Stomach (tissue), 9 donors: ENCODE data around the gene AKAP7. TPM values are rescaled to one million over a fixed set of nuclear protein-coding genes. Genes with fewer than 3 reads are reported as not detected.

Experiments used
- DNase-seq, 2 donors: peaks; one replicate each; pipeline versions ENCODE4 v3.0.0 to v3.0.0-alpha.2; 2013 to 2019
- H3K27ac ChIP-seq, 5 donors: fragments of 200-600 bp in 4 of 5; sonication (generic) in 4 of 5; one replicate each; pipeline ENCODE4 v1.5.1; 2013 to 2019; ENCODE audit warnings: mild to moderate bottlenecking in 1 of 5, moderate library complexity in 1 of 5
- H3K27me3 ChIP-seq, 3 donors: fragments of 200-600 bp; sonication (generic); one replicate each; pipeline ENCODE4 v1.5.1; 2017 to 2019; ENCODE audit warnings: mixed run types in 1 of 3
- H3K36me3 ChIP-seq, 4 donors: fragments of 200-600 bp; sonication (generic); 1 replicate in 3 of 4; 2 replicates in 1 of 4; pipeline ENCODE4 v1.5.1; 2016 to 2019
- H3K4me1 ChIP-seq, 4 donors: fragments of 200-600 bp; sonication (generic); one replicate each; pipeline ENCODE4 v1.5.1; 2016 to 2019
- H3K4me3 ChIP-seq, 4 donors: fragments of 200-600 bp; sonication (generic) in 3 of 4; one replicate each; pipeline ENCODE4 v1.5.1; 2016 to 2019; ENCODE audit warnings: mild to moderate bottlenecking in 1 of 4
- H3K9me3 ChIP-seq, 4 donors: fragments of 200-600 bp; sonication (generic); one replicate each; pipeline ENCODE4 v1.5.1; 2016 to 2019
- EP300 ChIP-seq: sonication (generic); formaldehyde crosslinking; IDR thresholded peaks from one replicate; pipeline ENCODE4 v1.6.1; 2017; ENCODE audit warnings: antibody characterized with exemption
- POLR2A ChIP-seq, 4 donors: fragments of 450-650 bp; IDR thresholded peaks; one replicate each; pipeline ENCODE4 v1.6.1; 2016; ENCODE audit warnings: antibody characterized with exemption in 4 of 4, control low read depth in 2 of 4, mild to moderate bottlenecking in 1 of 4, moderate library complexity in 1 of 4
- POLR2AphosphoS5 ChIP-seq, 3 donors: sonication (generic); formaldehyde crosslinking; IDR thresholded peaks; one replicate each; pipeline ENCODE4 v1.6.1; 2016; ENCODE audit warnings: antibody characterized with exemption in 3 of 3
- WGBS, 5 donors: extraction: QIAGEN DNeasy Blood & Tissue Kit in 3 of 5; methylation state at CpG; one replicate each; pipeline versions ENCODE4 v1.1.5 to v1.1.7; 2013 to 2018; 5-methylcytosine and 5-hydroxymethylcytosine counted together
- intact Hi-C: fragments of 100-400 bp; cut with DNase I; formaldehyde crosslinking; loops from one replicate; pipeline ENCODE4 v1.15.1; 2023; ENCODE audit warnings: low total_unique reads
- polyA plus RNA-seq, 3 donors: library from polyadenylated mRNA; stranded (reverse); fragments of 200-250 nt; gene quantifications; one replicate each; pipeline ENCODE4 v1.2.3, GENCODE V29; 2013
- total RNA-seq, 5 donors: library from RNA; depleted of rRNA; stranded (reverse); fragments of >200 nt; gene quantifications; one replicate each; pipeline versions ENCODE4 v1.1.0 to v1.2.3, GENCODE V29; 2014 to 2016
- TF ChIP-seq, protein P1 (sequence below), 7 experiments: fragments of 450-650 bp in 4 of 7; fragments of 200-600 bp in 3 of 7; sonication (generic) in 3 of 7; IDR thresholded peaks; one replicate each; pipeline ENCODE4 v1.5.1; 2016 to 2019; ENCODE audit warnings: antibody characterized with exemption in 7 of 7, control low read depth in 2 of 7, mild to moderate bottlenecking in 1 of 7
- donor health status: healthy with polysubstance abuse.
- donor health status: Bipolar disorder and iron deficiency.
- donor health status: healthy.

Gene AKAP7
- total and polyA plus RNA-seq, 8 donors: 1.3 to 59.5 (median 4.6) TPM

DNA sequence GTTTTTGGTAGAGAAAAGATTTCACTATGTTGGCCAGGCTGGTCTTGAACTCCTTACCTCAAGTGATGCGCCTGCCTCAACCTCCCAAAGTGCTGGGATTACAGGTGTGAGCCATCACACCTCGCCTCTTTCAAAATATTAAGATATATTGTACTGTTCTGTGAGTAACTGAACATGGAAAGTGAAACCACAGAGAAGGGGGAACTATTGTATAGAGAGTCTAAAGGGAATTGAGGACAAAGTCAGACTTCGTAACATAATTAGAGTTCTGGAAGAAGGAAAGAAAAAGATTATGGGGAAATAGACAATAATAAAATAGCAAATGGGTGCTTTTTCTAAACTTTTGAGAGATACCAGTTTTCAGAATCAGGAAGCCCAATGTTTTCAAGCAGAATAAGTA, 17.4 kb upstream of the AKAP7 start:
- Histone ChIP-seq H3K27ac (no peak overlapping the region), H3K36me3 (no peaks in the 10 kb centered on the region), H3K9me3 (no peaks in the 10 kb centered on the region), H3K4me3 (no peak overlapping the region), H3K27me3 (no peaks in the 10 kb centered on the region), H3K4me1 (peaks cover 0 to 6% (median 2%) of the 10 kb centered on the region in 4 donors)
- intact Hi-C loops: loop anchor here (5.0 kb wide), 1 partner anchor 236 kb away; no protein-coding TSS in a partner anchor
- no peak for TF ChIP-seq POLR2A (IDR thresholded peaks at IDR 0.05)
- 81 to 92% (median 86%) methylated on average over 3 of the region's 3 CpGs for WGBS, 5 donors
- DNase-seq: no peak

DNA sequence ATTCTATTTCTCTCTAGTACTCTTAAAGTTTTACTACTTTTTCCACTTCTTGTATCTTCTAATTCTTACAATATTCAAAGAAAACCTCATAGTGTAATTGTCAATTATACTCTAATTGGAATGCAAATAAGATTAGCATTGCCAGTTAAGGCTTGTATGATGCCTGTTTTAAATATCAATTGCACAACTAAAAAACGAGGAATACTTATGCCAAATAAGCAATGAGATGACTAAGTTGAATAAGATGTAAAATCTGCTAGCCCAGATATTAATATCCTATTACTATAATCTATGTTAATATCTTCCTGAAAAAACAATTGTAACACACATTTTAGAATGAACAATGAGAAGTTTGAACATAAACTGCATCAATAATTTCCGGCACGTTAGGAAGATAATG, 13.3 kb upstream of the AKAP7 start:
- intact Hi-C loops: no loop called here
- no peaks in the 10 kb centered on the region for H3K36me3 ChIP-seq
- H3K27ac ChIP-seq: no peak overlapping the region
- H3K4me1 ChIP-seq: no peaks in the 10 kb centered on the region
- TF ChIP-seq, protein P1, sequence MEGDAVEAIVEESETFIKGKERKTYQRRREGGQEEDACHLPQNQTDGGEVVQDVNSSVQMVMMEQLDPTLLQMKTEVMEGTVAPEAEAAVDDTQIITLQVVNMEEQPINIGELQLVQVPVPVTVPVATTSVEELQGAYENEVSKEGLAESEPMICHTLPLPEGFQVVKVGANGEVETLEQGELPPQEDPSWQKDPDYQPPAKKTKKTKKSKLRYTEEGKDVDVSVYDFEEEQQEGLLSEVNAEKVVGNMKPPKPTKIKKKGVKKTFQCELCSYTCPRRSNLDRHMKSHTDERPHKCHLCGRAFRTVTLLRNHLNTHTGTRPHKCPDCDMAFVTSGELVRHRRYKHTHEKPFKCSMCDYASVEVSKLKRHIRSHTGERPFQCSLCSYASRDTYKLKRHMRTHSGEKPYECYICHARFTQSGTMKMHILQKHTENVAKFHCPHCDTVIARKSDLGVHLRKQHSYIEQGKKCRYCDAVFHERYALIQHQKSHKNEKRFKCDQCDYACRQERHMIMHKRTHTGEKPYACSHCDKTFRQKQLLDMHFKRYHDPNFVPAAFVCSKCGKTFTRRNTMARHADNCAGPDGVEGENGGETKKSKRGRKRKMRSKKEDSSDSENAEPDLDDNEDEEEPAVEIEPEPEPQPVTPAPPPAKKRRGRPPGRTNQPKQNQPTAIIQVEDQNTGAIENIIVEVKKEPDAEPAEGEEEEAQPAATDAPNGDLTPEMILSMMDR (IDR thresholded peaks at IDR 0.05): no peak
- no peak for TF ChIP-seq EP300
- TF ChIP-seq POLR2AphosphoS5 (IDR thresholded peaks at IDR 0.05): no peak
- no peak for TF ChIP-seq POLR2A (IDR thresholded peaks at IDR 0.05)
- H3K9me3 ChIP-seq: no peaks in the 10 kb centered on the region
- no peak for DNase-seq
- H3K4me3 ChIP-seq: no peak overlapping the region
- WGBS, 5 donors: 28 to 53% (median 47%) methylated on average over 3 of the region's 3 CpGs
- no peaks in the 10 kb centered on the region for H3K27me3 ChIP-seq

DNA sequence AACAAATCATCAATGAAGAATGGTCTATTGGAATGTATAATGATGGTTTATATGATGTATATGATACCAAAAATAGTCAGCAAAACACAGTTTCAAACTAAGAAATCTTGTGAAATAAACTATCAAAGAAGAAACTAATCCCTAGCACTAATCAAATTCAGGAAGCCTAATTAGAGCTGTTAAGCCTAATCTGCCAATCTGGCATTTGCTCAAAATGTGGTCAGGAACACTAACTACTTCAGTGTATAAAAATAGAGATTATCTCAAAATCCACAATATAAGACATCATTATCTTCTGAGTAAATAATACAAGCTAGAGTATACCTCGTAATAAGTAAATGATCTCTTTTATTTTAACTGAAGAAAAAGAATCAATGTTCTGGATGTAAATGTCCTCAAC, 12.8 kb upstream of the AKAP7 start:
- no peaks in the 10 kb centered on the region for H3K9me3 ChIP-seq
- H3K36me3 ChIP-seq: no peaks in the 10 kb centered on the region
- H3K27ac ChIP-seq: no peak overlapping the region
- WGBS, 5 donors: 16 to 35% (median 24%) methylated on average over 1 of the region's 1 CpG
- intact Hi-C loops: no loop called here
- TF ChIP-seq POLR2A (IDR thresholded peaks at IDR 0.05) (no peak), POLR2AphosphoS5 (IDR thresholded peaks at IDR 0.05) (no peak), EP300 (no peak)
- TF ChIP-seq, protein P1 (IDR thresholded peaks at IDR 0.05): no peak
- H3K4me3 ChIP-seq: no peak overlapping the region
- H3K4me1 ChIP-seq: no peaks in the 10 kb centered on the region
- H3K27me3 ChIP-seq: no peaks in the 10 kb centered on the region
- DNase-seq: no peak

DNA sequence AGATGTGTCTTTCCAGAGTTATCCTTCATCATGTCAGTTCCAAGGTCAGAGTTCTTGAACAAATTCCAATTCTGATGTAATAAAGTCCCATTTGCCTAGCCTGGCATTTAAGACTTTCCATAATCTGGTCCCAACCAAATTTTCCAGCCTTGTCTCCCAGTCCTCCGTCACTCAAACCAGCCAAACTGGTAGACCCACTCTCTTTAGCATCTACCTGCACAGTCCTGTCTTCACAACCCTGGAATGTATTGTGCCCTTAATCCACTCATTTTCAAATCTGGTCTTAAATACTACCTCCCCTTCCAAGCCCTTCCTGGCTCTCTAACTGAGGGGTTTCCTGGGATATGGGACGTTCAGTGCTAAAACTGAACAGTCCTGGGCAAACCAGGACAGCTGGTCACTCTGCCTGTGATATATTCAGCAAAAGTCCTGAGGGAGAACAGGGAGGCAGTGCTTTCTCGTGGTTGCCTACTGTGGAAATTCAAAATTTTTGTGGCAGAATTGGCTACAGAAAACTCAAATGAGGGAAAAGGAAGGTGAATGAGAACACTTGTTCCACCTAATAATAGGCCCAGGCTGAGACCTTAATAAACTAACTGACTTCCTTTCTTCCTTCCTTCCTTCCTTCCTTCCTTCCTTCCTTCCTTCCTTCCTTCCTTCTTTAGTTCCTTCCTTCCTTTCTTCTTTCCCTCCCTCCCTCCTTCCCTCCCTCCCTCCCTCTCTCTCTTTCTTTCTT, 10.8 kb upstream of the AKAP7 start:
- DNase-seq: peak in 1 of 2 donors; percentile 17
- 44 to 80% (median 60%) methylated on average over 3 of the region's 3 CpGs for WGBS, 5 donors
- TF ChIP-seq POLR2A (IDR thresholded peaks at IDR 0.05): no peak
- no peak for TF ChIP-seq EP300
- TF ChIP-seq, protein P1 (IDR thresholded peaks at IDR 0.05): no peak
- no peak for TF ChIP-seq POLR2AphosphoS5 (IDR thresholded peaks at IDR 0.05)
- Histone ChIP-seq H3K4me1 (no peaks in the 10 kb centered on the region), H3K27me3 (no peaks in the 10 kb centered on the region), H3K9me3 (no peaks in the 10 kb centered on the region), H3K4me3 (no peak overlapping the region), H3K36me3 (no peaks in the 10 kb centered on the region), H3K27ac (no peak overlapping the region)
- intact Hi-C loops: no loop called here

DNA sequence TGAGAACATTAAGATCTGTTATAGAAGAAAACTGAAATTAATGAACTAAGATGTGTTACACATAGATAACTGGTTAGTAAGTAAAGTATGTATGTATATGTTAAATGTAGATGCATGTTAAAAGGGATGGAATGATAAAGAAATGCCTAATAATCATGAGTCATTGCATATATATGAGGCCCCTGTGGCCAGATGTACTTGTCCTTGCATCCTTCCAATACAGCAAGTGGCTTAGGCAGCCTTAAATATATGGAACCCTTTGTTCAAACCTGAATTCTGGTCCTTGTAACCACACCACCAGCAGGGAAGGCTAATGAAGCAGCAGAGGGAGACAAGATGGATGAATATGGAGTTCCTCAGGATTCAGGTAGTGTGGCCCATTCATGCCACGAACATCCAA, 9.8 kb upstream of the AKAP7 start:
- no peak overlapping the region for H3K27ac ChIP-seq
- intact Hi-C loops: no loop called here
- DNase-seq: no peak
- TF ChIP-seq EP300: no peak
- no peak for TF ChIP-seq POLR2A (IDR thresholded peaks at IDR 0.05)
- 87 to 98% (median 96%) methylated on average over 1 of the region's 1 CpG for WGBS, 5 donors
- H3K4me1 ChIP-seq: no peaks in the 10 kb centered on the region
- H3K4me3 ChIP-seq: no peak overlapping the region
- H3K27me3 ChIP-seq: no peaks in the 10 kb centered on the region
- H3K9me3 ChIP-seq: no peaks in the 10 kb centered on the region
- H3K36me3 ChIP-seq: no peaks in the 10 kb centered on the region
